ENCODE data around the gene SATB1. TPM values are rescaled to one million over a fixed set of nuclear protein-coding genes. Genes with fewer than 3 reads are reported as not detected.
"Not testable (repeated sequence)": the region's sequence is repeated elsewhere in the genome, so short reads cannot be mapped to it uniquely, and the experiment has no call there.

Gene SATB1
- total and polyA plus RNA-seq, 7 donors = 5.5 to 135 (median 56.7) TPM

GRCh38 chr3:18334837-18335601 lies 90.1 kb downstream of the SATB1 start:
- Histone ChIP-seq H3K36me3 (no peaks in the 10 kb centered on the region), H3K27me3 (no peaks in the 10 kb centered on the region), H3K4me1 (no peaks in the 10 kb centered on the region), H3K27ac (no peak overlapping the region), H3K9me3 (no peaks in the 10 kb centered on the region), H3K4me3 (no peak overlapping the region)
- intact Hi-C loops (cut with DNase I) = no loop called here
- no peak for DNase-seq
- TF ChIP-seq CTCF (IDR thresholded peaks at IDR 0.05) = no peak
- TF ChIP-seq EP300 (IDR thresholded peaks at IDR 0.05) = no peak
- no peak for TF ChIP-seq POLR2AphosphoS5 (IDR thresholded peaks at IDR 0.05)
- no peak for TF ChIP-seq POLR2A (IDR thresholded peaks at IDR 0.05)

GRCh38 chr3:18330772-18331441 lies 94.2 kb downstream of the SATB1 start:
- DNase-seq; intact Hi-C loops (cut with DNase I); H3K4me1 ChIP-seq; H3K36me3 ChIP-seq; H3K27me3 ChIP-seq; H3K9me3 ChIP-seq; H3K4me3 ChIP-seq; H3K27ac ChIP-seq: not testable (repeated sequence)
- WGBS, 2 donors = 14 to 64% methylated on average over 25 of the region's 25 CpGs

GRCh38 chr3:18308096-18308650 lies 117.0 kb downstream of the SATB1 start:
- WGBS, 2 donors = 59 to 66% methylated on average over 5 of the region's 5 CpGs
- peaks cover 0 to 3% (median 0%) of the 10 kb centered on the region in 4 donors for H3K4me1 ChIP-seq
- H3K36me3 ChIP-seq = no peaks in the 10 kb centered on the region
- no peak overlapping the region for H3K27ac ChIP-seq
- no peak for DNase-seq
- no peak overlapping the region for H3K4me3 ChIP-seq
- intact Hi-C loops (cut with DNase I) = no loop called here
- H3K27me3 ChIP-seq = no peaks in the 10 kb centered on the region
- no peaks in the 10 kb centered on the region for H3K9me3 ChIP-seq
- no peak for TF ChIP-seq POLR2A (IDR thresholded peaks at IDR 0.05)
- no peak for TF ChIP-seq EP300 (IDR thresholded peaks at IDR 0.05)
- TF ChIP-seq CTCF (IDR thresholded peaks at IDR 0.05) = no peak

- no peaks in the 10 kb centered on the region for H3K36me3 ChIP-seq
- H3K4me3 ChIP-seq = no peak overlapping the region
- H3K9me3 ChIP-seq = no peaks in the 10 kb centered on the region
- no peak for DNase-seq
- H3K27me3 ChIP-seq = no peaks in the 10 kb centered on the region
- intact Hi-C loops (cut with DNase I) = no loop called here
- peaks cover 0 to 3% (median 0%) of the 10 kb centered on the region in 4 donors for H3K4me1 ChIP-seq
- WGBS, 2 donors = 95 to 100% methylated on average over 1 of the region's 1 CpG
- TF ChIP-seq CTCF (IDR thresholded peaks at IDR 0.05) (no peak), POLR2AphosphoS5 (IDR thresholded peaks at IDR 0.05) (no peak), POLR2A (IDR thresholded peaks at IDR 0.05) (no peak), EP300 (IDR thresholded peaks at IDR 0.05) (no peak)
- no peak overlapping the region for H3K27ac ChIP-seq
Measured at GRCh38 chr3:18307529-18307928, 117.6 kb downstream of the SATB1 start.

GRCh38 chr3:18302517-18302916 lies 122.6 kb downstream of the SATB1 start:
- Histone ChIP-seq H3K36me3 (no peaks in the 10 kb centered on the region), H3K4me3 (no peak overlapping the region), H3K27me3 (no peaks in the 10 kb centered on the region), H3K9me3 (no peaks in the 10 kb centered on the region), H3K4me1 (peaks cover 0 to 11% (median 0%) of the 10 kb centered on the region in 4 donors), H3K27ac (no peak overlapping the region)
- peak; percentile 79 for DNase-seq
- intact Hi-C loops (cut with DNase I) = no loop called here
- 72 to 80% methylated on average over 1 of the region's 1 CpG for WGBS, 2 donors
- TF ChIP-seq POLR2AphosphoS5 (IDR thresholded peaks at IDR 0.05) = no peak
- no peak for TF ChIP-seq CTCF (IDR thresholded peaks at IDR 0.05)
- no peak for TF ChIP-seq EP300 (IDR thresholded peaks at IDR 0.05)
- no peak for TF ChIP-seq POLR2A (IDR thresholded peaks at IDR 0.05)
